ENCODE results near the gene BOLA2B.
"Not testable (repeated sequence)": the region's sequence is repeated elsewhere in the genome, so short reads cannot be mapped to it uniquely, and the experiment has no call there.

The BOLA2B gene

GRCh38 chr16:30193615-30194014, at the start of gene BOLA2B, which contains the start of gene SLX1A:
TSS of gene BOLA2B (minus strand) at chr16:30193666. CDS start at chr16:30193595, 71 bp downstream.
TSS of gene SLX1A (plus strand) at chr16:30193875. CDS start at chr16:30194085, 210 bp downstream.
- DNase-seq, result not testable (repeated sequence)

GRCh38 chr16:30217082-30217481, 23.6 kb upstream of the BOLA2B start:
- not testable (repeated sequence) for DNase-seq

GRCh38 chr16:30211414-30211813, 17.9 kb upstream of the BOLA2B start:
- not testable (repeated sequence) for DNase-seq

- peak; percentile 50 for DNase-seq
Observed at GRCh38 chr16:30209032-30209431, 15.6 kb upstream of the BOLA2B start.

- not testable (repeated sequence) for DNase-seq
Observed at GRCh38 chr16:30207063-30207704, 13.7 kb upstream of the BOLA2B start.

GRCh38 chr16:30206252-30206651, 12.8 kb upstream of the BOLA2B start:
- not testable (repeated sequence) for DNase-seq

GRCh38 chr16:30205541-30206236, 12.2 kb upstream of the BOLA2B start:
- DNase-seq, result not testable (repeated sequence)

GRCh38 chr16:30199608-30200343, 6.3 kb upstream of the BOLA2B start:
- DNase-seq, result not testable (repeated sequence)

- not testable (repeated sequence) for DNase-seq
Observed at GRCh38 chr16:30199049-30199448, 5.6 kb upstream of the BOLA2B start, which contains the start of gene SULT1A3. TSS of gene SULT1A3 (plus strand) at chr16:30199255. CDS start at chr16:30200729, 1,474 bp downstream.

GRCh38 chr16:30197001-30197400, 3.5 kb upstream of the BOLA2B start:
- DNase-seq, result not testable (repeated sequence)

GRCh38 chr16:30194172-30194925, 883 bp upstream of the BOLA2B start:
- DNase-seq, result not testable (repeated sequence)

- DNase-seq, result not testable (repeated sequence)
Observed at GRCh38 chr16:30193098-30193497, 368 bp downstream of the BOLA2B start.

GRCh38 chr16:30191158-30191557, 2.3 kb downstream of the BOLA2B start:
- not testable (repeated sequence) for DNase-seq

- DNase-seq, result no peak
Observed at GRCh38 chr16:30187971-30188561, 5.4 kb downstream of the BOLA2B start.

- no peak for DNase-seq
Observed at GRCh38 chr16:30187556-30187865, 6.0 kb downstream of the BOLA2B start.

GRCh38 chr16:30186782-30187555, 6.5 kb downstream of the BOLA2B start:
- DNase-seq, result peak; percentile 79

GRCh38 chr16:30186444-30186781, 7.1 kb downstream of the BOLA2B start:
- no peak for DNase-seq

GRCh38 chr16:30185683-30186421, 7.6 kb downstream of the BOLA2B start:
- DNase-seq, result peak; percentile 81

- DNase-seq, result peak; percentile 10
Observed at GRCh38 chr16:30184891-30185682, 8.4 kb downstream of the BOLA2B start.
